Measurements from ENCODE around the gene SORBS2. TPM values are rescaled to one million over a fixed set of nuclear protein-coding genes. Genes with fewer than 3 reads are reported as not detected.
A peak's percentile ranks its signal among the peaks of the same experiment; 100 is the strongest.

The SORBS2 gene
- total RNA-seq, 1 experiment from 2014 or later: 8.4 TPM

DNA sequence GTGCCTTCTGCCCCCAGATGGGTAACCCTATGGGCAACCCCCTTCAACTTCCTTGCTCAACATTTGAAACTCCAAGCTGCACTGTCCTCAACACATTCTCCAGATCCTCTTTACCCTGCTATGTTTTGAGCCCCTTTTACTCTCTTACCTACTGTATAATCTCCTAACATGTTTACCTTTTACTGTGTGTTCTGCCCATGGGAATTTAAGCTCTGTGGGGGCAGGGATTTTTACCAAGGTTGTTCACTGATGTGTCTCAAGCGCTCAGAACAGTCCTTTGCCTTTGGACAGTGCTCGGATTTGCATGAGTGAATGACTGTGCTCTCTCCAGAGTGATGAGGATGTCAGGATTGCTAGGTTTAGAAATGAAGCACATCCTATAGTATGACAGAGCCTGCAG is 53.2 kb downstream of the SORBS2 start:
- no peak for TF ChIP-seq POLR2AphosphoS5 (IDR thresholded peaks at IDR 0.05; ENCODE audit: low read depth, low read length)
- TF ChIP-seq TCF7L2 (IDR thresholded peaks at IDR 0.05; ENCODE audit: low read depth, low read length): no peak
- no peak for TF ChIP-seq CTCF (IDR thresholded peaks at IDR 0.05)
- no peak for TF ChIP-seq REST (IDR thresholded peaks at IDR 0.05; ENCODE audit: insufficient read depth in 1 of 2, low read depth in 2 of 2, low read length in 1 of 2)
- no peak for TF ChIP-seq SIN3A (IDR thresholded peaks at IDR 0.05; ENCODE audit: borderline replicate concordance, insufficient read depth, low read depth, low read length)
- Histone ChIP-seq H3K36me3 (ENCODE audit: control insufficient read depth, insufficient read depth, low read length) (no peaks in the 10 kb centered on the region), H3K27me3 (ENCODE audit: control insufficient read depth, insufficient read depth, low read length) (no peaks in the 10 kb centered on the region), H3K4me1 (ENCODE audit: control insufficient read depth, insufficient read depth, low read length) (no peaks in the 10 kb centered on the region), H3K4me3 (ENCODE audit: low read depth in 2 of 2, low read length in 2 of 2) (no peak overlapping the region), H3K9me3 (ENCODE audit: control insufficient read depth, insufficient read depth, low read depth, low read length) (no peaks in the 10 kb centered on the region), H3K27ac (ENCODE audit: low read length) (no peak overlapping the region)
- no peak for ATAC-seq
- BruUV-seq (replicated peaks): no TSS peak
- ChIA-PET CTCF (no interaction called here), POLR2A (no interaction called here)
- intact Hi-C loops (cut with micrococcal nuclease; ENCODE audit: unreplicated experiment) (no loop called here), in situ Hi-C loops (cut with HindIII; ENCODE audit: low pct_unique_long_range_greater_than_20kb, low sequenced_read_pairs) (no loop called here)
- no peak for DNase-seq (ENCODE audit: low read depth, low spot score)

GRCh38 chr4:185755451-185755850 is 56.5 kb downstream of the SORBS2 start:
- POLR2A ChIA-PET: no interaction called here
- H3K27me3 ChIP-seq (ENCODE audit: control insufficient read depth, insufficient read depth, low read length): no peaks in the 10 kb centered on the region
- TF ChIP-seq POLR2AphosphoS5 (IDR thresholded peaks at IDR 0.05; ENCODE audit: low read depth, low read length) (no peak), TCF7L2 (IDR thresholded peaks at IDR 0.05; ENCODE audit: low read depth, low read length) (peak; percentile 48)
- H3K27ac ChIP-seq (ENCODE audit: low read length): no peak overlapping the region
- ATAC-seq (no peak), DNase-seq (ENCODE audit: low read depth, low spot score) (no peak)
- CTCF ChIA-PET: no interaction called here
- no TSS peak for BruUV-seq (replicated peaks)
- in situ Hi-C loops (cut with HindIII; ENCODE audit: low pct_unique_long_range_greater_than_20kb, low sequenced_read_pairs) (no loop called here), intact Hi-C loops (cut with micrococcal nuclease; ENCODE audit: unreplicated experiment) (no loop called here)
- no peaks in the 10 kb centered on the region for H3K4me1 ChIP-seq (ENCODE audit: control insufficient read depth, insufficient read depth, low read length)
- no peaks in the 10 kb centered on the region for H3K36me3 ChIP-seq (ENCODE audit: control insufficient read depth, insufficient read depth, low read length)
- no peak overlapping the region for H3K4me3 ChIP-seq (ENCODE audit: low read depth in 2 of 2, low read length in 2 of 2)
- no peaks in the 10 kb centered on the region for H3K9me3 ChIP-seq (ENCODE audit: control insufficient read depth, insufficient read depth, low read depth, low read length)

DNA sequence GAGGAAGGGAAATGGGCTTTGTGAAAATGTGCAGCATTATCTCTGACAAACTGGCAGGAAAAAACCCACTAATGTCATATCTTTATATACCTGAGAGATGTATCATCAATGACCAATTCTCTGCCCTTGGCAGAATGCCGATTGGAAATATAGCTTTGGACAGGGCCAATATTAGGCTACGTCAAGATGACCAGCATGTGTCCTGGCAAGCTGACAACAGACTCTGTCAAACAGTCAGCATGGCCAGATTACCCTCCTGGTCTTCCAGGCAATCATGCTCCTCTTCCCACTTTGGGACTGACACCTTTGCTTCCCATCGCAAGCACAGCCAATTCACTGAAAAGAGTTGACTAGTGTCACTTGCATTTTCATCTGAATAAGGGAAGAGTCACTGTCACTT is 57.0 kb downstream of the SORBS2 start:
- H3K4me3 ChIP-seq (ENCODE audit: low read depth in 2 of 2, low read length in 2 of 2): no peak overlapping the region
- no peaks in the 10 kb centered on the region for H3K9me3 ChIP-seq (ENCODE audit: control insufficient read depth, insufficient read depth, low read depth, low read length)
- ATAC-seq (no peak), DNase-seq (ENCODE audit: low read depth, low spot score) (no peak)
- H3K36me3 ChIP-seq (ENCODE audit: control insufficient read depth, insufficient read depth, low read length): no peaks in the 10 kb centered on the region
- BruUV-seq (replicated peaks): no TSS peak
- no peaks in the 10 kb centered on the region for H3K4me1 ChIP-seq (ENCODE audit: control insufficient read depth, insufficient read depth, low read length)
- POLR2A ChIA-PET: no interaction called here
- TF ChIP-seq SIN3A (IDR thresholded peaks at IDR 0.05; ENCODE audit: borderline replicate concordance, insufficient read depth, low read depth, low read length) (no peak), CTCF (IDR thresholded peaks at IDR 0.05) (no peak), REST (IDR thresholded peaks at IDR 0.05; ENCODE audit: insufficient read depth in 1 of 2, low read depth in 2 of 2, low read length in 1 of 2) (no peak)
- H3K27me3 ChIP-seq (ENCODE audit: control insufficient read depth, insufficient read depth, low read length): no peaks in the 10 kb centered on the region
- intact Hi-C loops (cut with micrococcal nuclease; ENCODE audit: unreplicated experiment): no loop called here
- no peak overlapping the region for H3K27ac ChIP-seq (ENCODE audit: low read length)
- CTCF ChIA-PET: no interaction called here
- in situ Hi-C loops (cut with HindIII; ENCODE audit: low pct_unique_long_range_greater_than_20kb, low sequenced_read_pairs): no loop called here
